Smooth muscle cell (in vitro differentiated cells): ENCODE data around the gene USP17L24. TPM values are rescaled to one million over a fixed set of nuclear protein-coding genes. Genes with fewer than 3 reads are reported as not detected.
"Not testable (repeated sequence)": the region's sequence is repeated elsewhere in the genome, so short reads cannot be mapped to it uniquely, and the experiment has no call there.

ENCODE experiments used
- DNase-seq: peaks from one replicate; lab custom pipeline; 2025; ENCODE audit not compliant: unreplicated experiment; lab: John Stamatoyannopoulos, UW
- H2AFZ ChIP-seq: fragments of 200-600 bp; sonication (generic); 2 replicates; pipeline ENCODE4 v1.6.0; 2016; ENCODE audit warnings: antibody characterized with exemption, low read depth, mild to moderate bottlenecking
- H3F3A ChIP-seq: fragments of 200-600 bp; sonication (generic); 2 replicates; pipeline ENCODE4 v1.6.0; 2017; ENCODE audit warnings: antibody characterized with exemption, low read depth
- H3K27ac ChIP-seq: fragments of 200-600 bp; sonication (generic); 2 replicates; pipeline ENCODE4 v1.5.1; 2016; ENCODE audit warnings: low read depth, mild to moderate bottlenecking
- H3K27me3 ChIP-seq: fragments of 200-600 bp; sonication (generic); 2 replicates; pipeline ENCODE4 v1.6.1; 2016; ENCODE audit warnings: low read depth, mild to moderate bottlenecking
- H3K36me3 ChIP-seq: fragments of 200-600 bp; sonication (generic); 2 replicates; pipeline ENCODE4 v1.5.1; 2016; ENCODE audit warnings: low read depth
- H3K4me1 ChIP-seq: fragments of 200-600 bp; sonication (generic); 2 replicates; pipeline ENCODE4 v1.5.1; 2016; ENCODE audit warnings: low read depth
- H3K4me2 ChIP-seq: fragments of 200-600 bp; sonication (generic); 2 replicates; pipeline ENCODE4 v1.6.0; 2016; ENCODE audit warnings: mild to moderate bottlenecking
- H3K4me3 ChIP-seq: fragments of 200-600 bp; sonication (generic); 2 replicates; pipeline ENCODE4 v1.5.1; 2016; ENCODE audit warnings: mild to moderate bottlenecking
- H3K79me2 ChIP-seq: fragments of 200-600 bp; sonication (generic); 2 replicates; pipeline ENCODE4 v1.6.0; 2016; ENCODE audit warnings: low read depth, mild to moderate bottlenecking
- H3K9ac ChIP-seq: fragments of 200-600 bp; sonication (generic); 2 replicates; pipeline ENCODE4 v1.6.0; 2016; ENCODE audit warnings: low read depth
- H3K9me3 ChIP-seq: fragments of 200-600 bp; sonication (generic); replicated peaks from 2 replicates; pipeline ENCODE4 v1.5.1; 2016; ENCODE audit warnings: low read depth
- H4K20me1 ChIP-seq: fragments of 200-600 bp; sonication (generic); 2 replicates; pipeline ENCODE4 v1.6.0; 2016; ENCODE audit warnings: low read depth
- WGBS: methylation state at CpG from one replicate; pipeline ENCODE4 v1.1.7; 2016; ENCODE audit warnings: low lambda C conversion rate; 5-methylcytosine and 5-hydroxymethylcytosine counted together
- polyA plus RNA-seq: library from polyadenylated mRNA; unstranded; fragments of >200 nt; fragmentation: Nextera tagmentation; extraction: Ambion mirVana; gene quantifications from 2 replicates; pipeline ENCODE4 v1.2.1, GENCODE V29; 2016
- total RNA-seq: library from RNA; depleted of rRNA; stranded (reverse); fragments of >200 nt; gene quantifications from 2 replicates; pipeline ENCODE4 v1.2.3, GENCODE V29; 2014

USP17L24 gene
- total and polyA plus RNA-seq, 2 experiments from 2014 or later = not detected

- H3K4me1 ChIP-seq, H4K20me1 ChIP-seq, H3K27me3 ChIP-seq, H3K79me2 ChIP-seq, H3K36me3 ChIP-seq, H3K4me3 ChIP-seq, H3K9ac ChIP-seq, DNase-seq, H3K27ac ChIP-seq, H3F3A ChIP-seq, H2AFZ ChIP-seq, H3K4me2 ChIP-seq, H3K9me3 ChIP-seq: not testable (repeated sequence)
- no CpG with 5 or more reads among the region's 15 CpGs for WGBS
Measured at GRCh38 chr4:9362829-9363228, 37.9 kb downstream of the USP17L24 start, which contains the start of gene USP17L30. TSS of gene USP17L30 (plus strand) at chr4:9363129. CDS start at chr4:9363129, 0 bp downstream.

Other genes starting within 250 kb of the USP17L24 start
- not detected in 2 replicates for gene FAM90A26, start 154.8 kb upstream of the USP17L24 start, total RNA-seq
- not detected in 2 replicates for gene FAM90A26, start 154.8 kb upstream of the USP17L24 start, polyA plus RNA-seq
- gene USP17L10, start 114.5 kb upstream of the USP17L24 start, total RNA-seq = not detected in 2 replicates
- not detected in 2 replicates for gene USP17L10, start 114.5 kb upstream of the USP17L24 start, polyA plus RNA-seq
- gene USP17L11, start 109.8 kb upstream of the USP17L24 start, total RNA-seq = not detected in 2 replicates
- not detected in 2 replicates for gene USP17L11, start 109.8 kb upstream of the USP17L24 start, polyA plus RNA-seq
- gene USP17L12, start 105.0 kb upstream of the USP17L24 start, total RNA-seq = not detected in 2 replicates
- not detected in 2 replicates for gene USP17L12, start 105.0 kb upstream of the USP17L24 start, polyA plus RNA-seq
- gene USP17L13, start 100.3 kb upstream of the USP17L24 start, total RNA-seq = not detected in 2 replicates
- gene USP17L13, start 100.3 kb upstream of the USP17L24 start, polyA plus RNA-seq = not detected in 2 replicates
- gene USP17L15, start 90.8 kb upstream of the USP17L24 start, total RNA-seq = not detected in 2 replicates
- gene USP17L15, start 90.8 kb upstream of the USP17L24 start, polyA plus RNA-seq = not detected in 2 replicates
- gene USP17L17, start 81.3 kb upstream of the USP17L24 start, total RNA-seq = not detected in 2 replicates
- gene USP17L17, start 81.3 kb upstream of the USP17L24 start, polyA plus RNA-seq = not detected in 2 replicates
- not detected in 2 replicates for gene USP17L18, start 76.5 kb upstream of the USP17L24 start, total RNA-seq
- gene USP17L18, start 76.5 kb upstream of the USP17L24 start, polyA plus RNA-seq = not detected in 2 replicates
- not detected in 2 replicates for gene USP17L19, start 71.8 kb upstream of the USP17L24 start, total RNA-seq
- not detected in 2 replicates for gene USP17L19, start 71.8 kb upstream of the USP17L24 start, polyA plus RNA-seq
- gene USP17L20, start 67.0 kb upstream of the USP17L24 start, total RNA-seq = not detected in 2 replicates
- gene USP17L20, start 67.0 kb upstream of the USP17L24 start, polyA plus RNA-seq = not detected in 2 replicates
- not detected in 2 replicates for gene USP17L21, start 62.3 kb upstream of the USP17L24 start, total RNA-seq
- gene USP17L21, start 62.3 kb upstream of the USP17L24 start, polyA plus RNA-seq = not detected in 2 replicates
- gene USP17L22, start 57.5 kb upstream of the USP17L24 start, total RNA-seq = not detected in 2 replicates
- gene USP17L22, start 57.5 kb upstream of the USP17L24 start, polyA plus RNA-seq = not detected in 2 replicates
- gene USP17L25, start 4.7 kb downstream of the USP17L24 start, total RNA-seq = not detected in 2 replicates
- not detected in 2 replicates for gene USP17L25, start 4.7 kb downstream of the USP17L24 start, polyA plus RNA-seq
- not detected in 2 replicates for gene USP17L26, start 9.5 kb downstream of the USP17L24 start, total RNA-seq
- gene USP17L26, start 9.5 kb downstream of the USP17L24 start, polyA plus RNA-seq = not detected in 2 replicates
- not detected in 2 replicates for gene USP17L5, start 14.2 kb downstream of the USP17L24 start, total RNA-seq
- not detected in 2 replicates for gene USP17L5, start 14.2 kb downstream of the USP17L24 start, polyA plus RNA-seq
- not detected in 2 replicates for gene USP17L27, start 19.0 kb downstream of the USP17L24 start, total RNA-seq
- gene USP17L27, start 19.0 kb downstream of the USP17L24 start, polyA plus RNA-seq = not detected in 2 replicates
- gene USP17L28, start 23.7 kb downstream of the USP17L24 start, total RNA-seq = not detected in 2 replicates
- gene USP17L28, start 23.7 kb downstream of the USP17L24 start, polyA plus RNA-seq = not detected in 2 replicates
- gene USP17L29, start 28.5 kb downstream of the USP17L24 start, total RNA-seq = not detected in 2 replicates
- gene USP17L29, start 28.5 kb downstream of the USP17L24 start, polyA plus RNA-seq = not detected in 2 replicates
- not detected in 2 replicates for gene USP17L30, start 38.0 kb downstream of the USP17L24 start, total RNA-seq
- not detected in 2 replicates for gene USP17L30, start 38.0 kb downstream of the USP17L24 start, polyA plus RNA-seq
- gene DEFB131A, start 119.2 kb downstream of the USP17L24 start, total RNA-seq = not detected in 2 replicates
- gene DEFB131A, start 119.2 kb downstream of the USP17L24 start, polyA plus RNA-seq = not detected in 2 replicates